ENCODE data around the gene STXBP6. TPM values are rescaled to one million over a fixed set of nuclear protein-coding genes. Genes with fewer than 3 reads are reported as not detected.

The STXBP6 gene
- total RNA-seq, 1 experiment from 2014 or later: 36.9 TPM

DNA sequence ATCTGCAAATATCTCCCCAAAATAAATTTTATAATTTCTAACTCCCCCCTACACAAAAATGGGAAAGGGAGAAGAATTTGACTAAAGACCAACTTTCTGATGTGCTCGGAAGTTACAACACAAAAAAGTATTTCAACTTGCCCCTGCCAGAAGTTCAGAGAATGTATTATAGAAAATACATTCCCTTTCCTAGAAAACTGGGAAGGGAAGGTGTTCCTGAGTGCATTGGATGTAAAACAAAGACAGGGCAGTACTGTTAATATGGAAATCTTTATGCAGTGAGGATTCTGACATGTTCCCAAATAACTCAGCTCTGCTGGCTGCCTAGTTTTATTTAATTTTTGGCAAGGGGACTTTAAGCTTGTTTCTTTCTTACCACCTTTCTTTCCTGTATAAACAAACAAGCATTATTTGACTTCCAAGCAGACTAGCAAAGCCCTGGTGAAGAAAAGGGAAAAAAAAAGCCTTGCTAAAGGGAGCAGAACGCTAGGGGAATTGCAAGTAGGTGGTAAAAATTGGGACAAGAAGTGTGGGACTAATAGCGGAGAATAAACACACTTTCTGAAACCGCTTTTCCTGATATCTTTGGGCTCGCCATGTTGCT lies 124.1 kb downstream of the STXBP6 start:
- DNase-seq (ENCODE audit: extremely low read depth, low read depth): no peak

DNA sequence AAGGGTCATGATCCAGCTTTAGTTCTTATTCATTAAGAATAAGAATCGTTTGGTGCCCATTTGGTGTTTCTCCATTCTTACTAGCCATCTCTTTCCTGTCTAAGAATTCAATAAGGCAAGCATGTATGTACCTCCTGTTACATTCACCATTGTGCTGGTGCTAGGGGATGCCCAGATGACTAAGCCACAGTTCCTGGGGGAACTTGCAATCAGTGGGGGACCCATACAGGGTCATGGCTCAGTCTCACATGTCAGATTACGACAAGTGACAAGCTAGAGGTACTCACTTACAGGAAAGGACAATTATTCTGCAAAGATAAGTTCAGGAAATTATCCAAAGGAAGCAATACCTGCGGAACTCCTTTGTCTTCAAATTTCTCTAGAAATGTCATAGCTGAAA lies 125.4 kb downstream of the STXBP6 start:
- DNase-seq (ENCODE audit: extremely low read depth, low read depth): no peak

DNA sequence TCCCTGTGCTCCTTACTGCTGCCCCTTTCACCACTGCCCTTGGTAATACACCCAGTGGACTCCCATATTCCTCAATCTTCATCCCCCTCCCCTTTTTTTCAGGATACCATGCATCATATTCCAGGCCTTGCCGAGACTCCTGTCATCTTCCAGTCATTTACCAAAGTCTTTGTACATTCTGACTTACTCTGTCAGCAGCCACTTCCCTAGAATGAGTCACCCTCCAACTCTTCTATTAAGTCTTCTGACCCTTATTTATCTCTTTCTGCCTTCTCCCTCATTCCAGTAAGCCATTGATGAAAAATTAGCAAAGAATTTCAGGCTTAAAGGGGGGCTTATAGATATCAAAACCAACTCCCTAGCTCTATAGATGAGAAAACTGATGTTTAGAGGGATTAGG lies 128.0 kb downstream of the STXBP6 start:
- no peak for DNase-seq (ENCODE audit: extremely low read depth, low read depth)

DNA sequence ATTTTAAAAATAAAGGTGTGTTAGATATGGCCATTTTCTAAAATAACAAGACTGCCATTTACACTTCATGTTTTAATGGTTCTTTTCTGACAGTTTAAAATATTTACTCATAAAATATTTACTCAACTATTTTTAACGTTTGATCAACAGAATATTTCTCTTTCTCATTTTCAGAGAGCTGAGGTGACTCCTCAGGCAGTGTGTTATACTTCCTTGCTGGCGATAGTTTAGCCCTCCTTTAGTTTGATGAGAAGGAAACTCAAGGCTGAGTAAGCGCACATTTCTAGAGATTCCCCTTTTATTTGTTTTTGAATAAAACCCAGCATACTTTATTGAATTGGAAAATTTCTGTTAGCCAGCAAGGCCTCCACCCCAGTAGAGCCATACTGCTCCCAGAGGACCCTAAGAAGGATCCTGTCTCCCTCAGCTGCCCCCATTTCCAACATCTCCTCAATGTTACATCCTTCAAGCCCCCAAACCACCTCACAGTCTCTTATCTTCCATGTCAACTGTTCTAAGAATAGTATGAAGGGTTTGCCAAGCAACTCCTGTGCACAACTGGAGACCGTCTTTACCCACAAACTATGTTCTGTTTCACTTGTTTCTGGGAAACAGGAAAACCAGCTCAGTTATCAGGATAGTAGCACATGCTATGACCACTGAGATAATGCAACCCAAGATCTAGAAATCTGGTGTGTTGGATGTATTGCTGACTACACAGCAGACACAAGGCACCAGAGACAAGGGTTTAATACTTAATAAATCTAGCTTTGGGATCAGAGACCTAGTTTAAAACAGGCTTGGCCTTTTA lies 129.5 kb downstream of the STXBP6 start:
- no peak for DNase-seq (ENCODE audit: extremely low read depth, low read depth)

DNA sequence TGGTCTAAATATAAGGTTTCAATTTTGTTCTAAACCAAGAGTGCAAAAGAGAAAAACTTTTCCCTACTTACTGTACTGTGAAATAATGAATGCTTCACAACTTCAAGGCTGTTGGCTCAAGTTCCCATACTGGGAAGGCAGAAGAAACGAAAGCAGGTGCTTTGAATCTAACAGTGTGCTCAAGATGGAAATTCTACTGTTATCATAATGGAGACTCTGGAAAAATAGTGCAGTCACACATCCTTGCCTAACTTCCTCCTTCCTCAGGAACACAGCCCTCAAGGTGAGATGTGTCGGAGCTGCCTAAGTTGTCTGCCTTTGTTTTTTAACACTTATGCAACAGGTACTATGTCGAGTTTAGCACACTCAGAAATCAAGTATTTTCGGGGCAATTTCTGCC lies 131.1 kb downstream of the STXBP6 start:
- no peak for DNase-seq (ENCODE audit: extremely low read depth, low read depth)

DNA sequence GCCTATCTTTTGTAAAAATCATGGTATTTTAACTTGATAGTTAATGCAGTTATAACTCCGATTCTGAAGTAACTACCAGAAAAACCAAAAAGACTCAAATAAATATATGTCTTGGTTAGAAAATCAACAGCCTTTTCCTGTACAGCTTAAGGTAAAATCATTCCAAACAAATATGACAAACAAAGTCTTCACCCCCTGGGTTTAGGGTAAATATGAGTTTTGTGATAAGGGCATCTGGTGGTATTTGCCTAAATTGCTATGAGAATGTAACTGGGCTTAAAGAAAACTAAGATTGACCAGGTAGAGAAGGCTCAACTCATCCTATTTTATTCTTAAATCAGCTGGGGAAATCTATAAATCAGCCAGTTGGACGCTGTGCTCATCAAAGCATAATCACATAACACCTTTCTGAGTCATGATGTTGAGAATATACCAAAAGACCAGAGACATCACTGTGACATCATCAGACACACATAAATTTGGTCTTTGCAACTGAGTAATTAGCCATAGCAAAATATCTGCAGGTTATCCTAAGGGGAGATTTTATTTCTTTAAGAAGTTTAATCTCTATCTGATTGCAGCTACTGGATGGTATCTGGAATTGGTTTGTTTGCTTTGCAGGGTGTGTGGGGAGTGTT lies 133.9 kb downstream of the STXBP6 start:
- no peak for DNase-seq (ENCODE audit: extremely low read depth, low read depth)

DNA sequence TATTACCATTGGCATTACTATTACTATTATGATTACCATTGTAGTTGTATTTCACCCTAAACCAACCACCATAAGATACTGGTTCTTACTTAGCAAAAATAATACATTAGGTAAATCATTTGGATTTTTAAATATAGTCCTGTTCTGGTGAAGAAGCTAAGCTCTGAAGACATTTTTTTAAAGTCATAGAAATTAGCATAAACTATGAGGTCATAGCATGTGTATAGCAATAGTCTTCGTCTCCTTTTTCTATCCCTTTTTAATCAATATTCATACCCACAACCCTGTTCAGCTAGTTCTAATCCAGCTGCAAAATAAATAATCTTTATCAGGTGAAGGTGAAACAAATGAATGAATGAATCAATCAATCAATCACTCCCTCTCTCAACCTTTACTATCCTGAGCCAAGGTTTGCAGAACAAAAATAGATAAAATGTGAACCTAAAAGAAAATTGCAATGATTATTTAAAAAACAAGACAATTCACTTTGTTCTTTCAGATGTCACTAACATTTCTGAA lies 134.5 kb downstream of the STXBP6 start:
- DNase-seq (ENCODE audit: extremely low read depth, low read depth): no peak

DNA sequence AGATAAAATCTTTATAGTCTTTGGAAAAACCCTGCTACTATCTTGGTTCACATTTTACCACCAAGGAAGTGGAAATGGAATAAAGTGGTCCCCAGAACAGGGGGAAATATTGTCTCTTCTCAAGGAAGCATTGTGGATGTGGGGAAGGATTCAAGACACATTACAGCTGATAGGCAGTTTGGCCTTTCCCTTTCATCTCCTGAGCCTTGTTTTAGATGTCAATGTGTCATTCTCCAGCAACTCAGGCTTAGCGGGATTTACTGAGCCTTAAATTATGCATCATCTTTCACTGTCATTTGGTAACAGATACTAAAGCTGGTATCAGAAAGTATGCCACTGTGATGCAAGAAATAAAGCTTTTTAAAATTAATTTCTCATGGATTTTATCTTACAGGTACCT lies 136.2 kb downstream of the STXBP6 start:
- DNase-seq (ENCODE audit: extremely low read depth, low read depth): no peak

DNA sequence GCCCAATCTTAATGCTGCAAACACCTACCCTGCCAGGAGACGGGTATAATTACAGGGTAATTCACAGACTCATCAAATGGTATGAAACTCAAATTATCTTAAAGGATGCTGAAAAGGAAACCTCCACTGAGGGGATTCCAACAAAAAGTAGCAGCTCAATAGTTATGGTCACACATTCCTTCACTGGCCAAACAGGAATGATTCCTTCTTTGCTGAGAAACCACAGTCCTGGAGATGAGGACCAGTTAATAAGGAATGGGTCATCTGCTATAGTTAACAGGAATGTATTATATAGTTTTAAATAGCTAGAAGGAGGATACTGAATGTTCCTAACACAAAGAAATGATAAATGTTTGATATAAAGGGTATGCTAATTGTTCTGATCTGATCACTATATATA lies 136.9 kb downstream of the STXBP6 start:
- no peak for DNase-seq (ENCODE audit: extremely low read depth, low read depth)

DNA sequence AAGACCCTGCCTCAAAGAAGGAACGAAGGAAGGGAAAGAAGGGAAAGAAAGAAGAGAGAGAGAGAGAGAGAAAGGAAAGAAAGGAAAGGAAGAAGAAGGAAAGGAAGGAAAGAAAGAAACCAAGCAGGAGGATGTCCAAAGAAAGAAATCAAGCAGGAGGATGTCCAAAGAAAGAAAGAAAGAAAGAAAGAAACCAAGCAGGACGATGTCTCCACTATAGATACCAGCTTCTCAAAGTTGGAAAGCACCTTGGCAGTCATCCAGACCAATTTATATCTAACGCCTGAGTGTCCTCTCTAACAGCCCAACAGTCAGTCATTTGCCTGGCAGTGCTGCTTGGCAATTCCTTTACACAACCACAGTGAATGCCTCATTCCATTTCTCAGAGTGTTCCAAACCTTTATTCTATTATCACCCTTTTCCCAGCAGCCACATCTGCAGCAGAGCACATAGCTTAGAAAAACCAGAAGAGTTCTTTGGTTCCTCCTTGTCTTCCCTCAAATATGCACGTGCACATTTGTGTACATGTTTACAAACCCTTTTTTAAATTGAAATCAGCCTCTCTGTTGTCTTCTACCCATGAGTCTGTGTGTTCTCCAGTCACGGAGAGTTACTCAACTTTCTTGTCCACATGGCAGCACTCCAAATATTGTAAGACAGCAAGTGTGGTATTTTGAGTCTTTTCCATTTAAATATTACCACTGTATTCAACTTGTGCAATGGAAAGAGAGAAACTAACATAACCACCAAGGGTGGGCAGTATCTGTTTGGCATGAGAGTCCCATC lies 138.4 kb downstream of the STXBP6 start:
- no peak for DNase-seq (ENCODE audit: extremely low read depth, low read depth)

DNA sequence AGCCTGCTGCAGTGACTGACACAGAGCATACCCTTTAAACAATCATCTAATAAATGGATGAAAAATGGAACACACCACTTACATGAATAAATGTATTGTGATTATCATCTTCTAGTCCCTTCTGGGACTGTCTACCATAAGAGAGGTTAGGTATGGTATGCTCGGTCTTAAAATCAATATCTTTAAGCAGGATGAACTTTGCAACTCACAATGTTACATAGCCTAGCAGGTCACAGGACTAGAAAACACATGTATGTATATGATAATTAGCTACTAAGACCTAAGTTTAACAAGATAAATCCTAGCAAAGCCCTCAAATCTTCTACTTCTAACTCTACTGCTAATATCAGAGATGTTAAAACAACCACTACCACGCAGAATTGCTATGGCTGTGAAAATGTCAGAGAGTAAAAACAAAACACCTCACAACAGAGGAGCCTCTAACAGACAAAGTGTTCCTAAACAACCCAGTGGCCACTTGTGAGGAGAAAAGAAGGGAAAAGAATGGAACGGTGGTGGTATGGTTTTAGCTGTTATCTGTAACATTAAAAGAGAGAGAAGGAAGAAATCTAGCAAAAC lies 139.4 kb downstream of the STXBP6 start:
- no peak for DNase-seq (ENCODE audit: extremely low read depth, low read depth)

DNA sequence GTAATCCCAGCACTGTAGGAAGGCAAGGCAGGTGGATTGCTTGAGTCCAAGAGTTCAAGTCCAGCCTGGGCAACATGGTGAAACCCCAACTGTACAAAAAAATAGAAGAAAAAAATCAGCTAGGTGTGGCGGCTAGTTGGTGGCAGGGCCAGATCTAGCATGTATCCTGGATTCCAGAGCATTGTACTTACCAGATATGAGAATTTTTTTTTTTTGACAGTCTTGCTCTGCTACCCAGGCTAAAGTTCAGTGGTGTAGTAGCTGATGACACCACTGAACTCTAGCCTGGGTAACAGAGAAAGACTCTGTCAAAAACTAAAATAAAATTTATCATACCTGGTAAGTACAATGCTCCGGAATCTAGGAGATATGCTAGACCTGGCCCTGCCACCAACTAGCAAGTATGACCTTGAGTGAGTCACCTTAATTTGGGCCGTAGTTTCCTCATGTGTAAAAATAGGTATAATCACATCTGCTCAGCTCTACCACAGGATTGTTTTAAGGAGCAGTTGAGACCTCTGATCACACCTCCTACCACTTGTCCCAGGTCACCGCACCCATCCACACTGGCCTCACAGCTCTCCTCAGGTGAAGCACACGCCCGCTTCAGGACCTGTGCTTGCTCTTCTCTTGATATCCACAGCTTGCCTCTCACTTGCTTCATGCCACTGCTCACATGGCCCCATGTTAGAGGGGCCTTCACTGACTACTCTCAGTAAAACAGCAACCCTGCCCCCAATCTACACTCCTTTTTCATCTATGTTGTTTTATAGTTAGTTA lies 140.2 kb downstream of the STXBP6 start:
- no peak for DNase-seq (ENCODE audit: extremely low read depth, low read depth)

DNA sequence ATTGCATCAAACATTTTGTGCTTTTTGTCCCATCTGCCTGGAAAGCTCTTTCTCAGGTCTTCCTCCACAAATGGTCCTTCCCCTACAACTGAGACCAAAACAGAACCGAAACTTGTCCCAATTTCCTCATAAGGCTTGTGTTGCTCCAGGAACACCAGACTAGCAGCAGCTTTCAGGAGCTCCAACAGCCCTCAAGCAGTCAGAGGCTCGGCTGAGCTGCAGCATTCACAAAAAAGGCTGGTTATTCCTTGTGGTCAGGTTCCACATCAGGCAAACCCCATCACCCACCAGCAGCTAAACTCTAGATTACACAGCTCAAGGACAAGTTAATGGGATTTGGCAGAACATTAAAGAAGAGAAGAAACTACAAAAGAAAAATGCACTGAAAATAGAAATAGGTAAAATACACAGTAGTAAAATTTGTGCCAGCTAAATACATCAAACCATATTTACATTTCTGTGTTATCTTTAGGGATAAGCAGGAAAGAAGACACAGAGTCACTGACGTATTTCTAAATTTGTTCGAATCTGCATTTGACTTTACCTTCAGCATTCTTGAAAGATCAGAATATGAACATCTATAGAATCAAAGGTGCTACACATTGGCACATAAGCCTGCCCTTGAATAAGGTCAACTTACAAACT lies 141.2 kb downstream of the STXBP6 start:
- DNase-seq (ENCODE audit: extremely low read depth, low read depth): no peak

DNA sequence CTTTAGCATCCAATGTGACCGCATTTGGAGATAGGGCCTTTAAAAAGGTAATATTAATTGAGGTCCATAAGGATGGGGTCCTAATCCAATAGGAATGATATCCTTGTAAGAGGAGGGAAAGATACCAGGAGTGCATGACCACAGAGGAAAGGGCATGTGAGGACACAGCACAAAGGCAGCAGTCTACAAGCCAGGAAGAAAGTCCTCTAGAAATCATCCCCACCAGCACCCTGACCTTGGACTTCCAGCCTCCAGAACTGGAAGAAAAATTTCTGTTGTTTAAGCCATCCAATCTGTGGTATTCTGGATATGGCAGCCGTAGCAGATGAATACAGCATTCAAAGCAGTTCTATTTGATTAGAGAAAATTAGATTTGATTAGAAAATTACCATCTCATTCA lies 145.4 kb downstream of the STXBP6 start:
- DNase-seq (ENCODE audit: extremely low read depth, low read depth): no peak

DNA sequence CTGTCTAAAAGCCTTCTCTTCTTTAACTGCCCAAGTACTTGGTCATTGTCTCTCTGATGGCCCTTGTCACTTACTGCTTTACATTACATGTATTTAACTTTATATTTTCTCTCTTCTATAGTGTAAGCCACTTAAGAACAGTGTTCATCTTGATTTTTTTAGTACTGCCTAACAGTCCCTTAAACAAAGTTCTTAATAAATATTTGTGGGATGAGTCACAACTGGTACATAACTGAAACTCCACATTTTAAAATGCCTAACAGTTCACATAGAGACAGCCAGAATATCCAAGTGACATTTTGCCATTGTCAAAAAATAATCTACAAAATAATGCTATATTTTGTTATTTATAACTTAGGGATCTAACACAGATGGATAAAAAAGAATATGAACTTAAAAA lies 146.6 kb downstream of the STXBP6 start:
- no peak for DNase-seq (ENCODE audit: extremely low read depth, low read depth)

DNA sequence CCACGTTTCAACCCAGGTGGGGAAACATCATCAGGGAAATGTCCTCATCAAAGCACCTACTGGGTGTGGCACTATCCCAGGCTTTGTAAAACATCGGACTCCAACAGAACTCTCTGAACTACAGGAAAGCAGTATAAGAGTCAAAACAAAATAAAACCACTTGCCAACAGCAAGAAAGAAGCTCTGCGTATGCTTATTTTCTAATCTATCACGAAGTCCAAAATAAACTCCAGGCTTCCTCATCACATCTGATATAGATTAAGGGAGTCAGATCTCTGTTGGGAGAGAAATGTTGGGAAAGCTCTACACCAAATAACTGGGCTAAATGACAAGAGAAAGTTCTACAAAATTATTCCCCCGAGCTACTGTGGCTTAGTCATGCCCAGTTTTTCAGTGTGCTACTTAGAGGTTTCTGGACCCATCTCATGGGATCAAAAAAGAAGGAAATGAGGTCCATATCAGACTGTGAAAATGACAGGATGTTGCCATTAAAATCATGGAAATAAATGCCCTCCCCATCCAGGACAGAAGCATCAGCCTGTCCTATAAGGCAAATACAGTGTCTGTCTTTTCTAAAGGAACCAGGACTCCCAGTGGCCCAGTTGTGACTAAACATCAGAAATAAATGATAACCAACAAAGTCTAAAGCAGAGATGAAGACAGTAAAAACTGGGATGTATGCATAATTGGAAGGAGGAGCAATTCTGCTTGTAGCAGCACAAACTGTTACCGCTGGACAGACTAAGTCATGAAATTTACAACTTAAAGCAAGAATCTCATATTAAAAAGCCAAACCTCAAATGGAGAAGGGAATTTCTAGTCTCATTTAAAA lies 149.5 kb downstream of the STXBP6 start:
- DNase-seq (ENCODE audit: extremely low read depth, low read depth): no peak

DNA sequence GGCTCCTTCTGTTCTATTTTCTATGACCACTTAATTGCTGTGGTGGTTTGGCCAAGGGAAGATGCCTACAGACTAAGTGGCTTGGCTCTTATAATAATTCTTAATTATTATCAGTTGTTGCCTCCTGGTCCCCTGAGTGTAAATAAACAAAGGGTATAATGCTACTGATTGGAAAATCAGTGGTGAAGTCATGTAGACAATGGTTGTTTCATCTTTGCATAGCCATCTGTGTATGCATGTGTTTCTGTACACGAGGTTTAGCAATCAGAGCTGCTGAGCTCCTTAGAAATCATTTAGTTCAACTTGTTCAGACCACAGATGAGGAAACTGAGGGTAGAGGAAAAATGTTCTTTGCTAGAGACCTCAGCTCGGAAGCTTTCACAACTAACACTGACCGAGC lies 152.2 kb downstream of the STXBP6 start:
- DNase-seq (ENCODE audit: extremely low read depth, low read depth): no peak

DNA sequence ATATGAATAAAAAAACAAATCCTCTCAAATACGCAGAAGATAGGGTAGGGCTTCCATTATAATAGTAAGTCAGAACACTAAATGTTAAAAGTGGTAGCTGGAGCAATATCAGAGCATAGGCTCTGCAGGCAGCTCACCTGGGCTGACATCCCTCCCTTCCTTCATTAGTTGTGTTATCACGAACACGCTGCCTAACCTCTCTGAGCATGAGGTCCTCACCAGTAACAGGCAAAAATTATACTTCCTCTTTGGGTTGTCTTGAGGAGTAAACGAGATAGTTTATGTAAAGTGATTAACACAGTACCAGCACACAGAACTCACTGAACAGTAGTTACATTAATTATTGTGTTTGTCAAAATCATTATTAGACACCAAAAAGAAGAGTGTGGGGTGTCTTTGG lies 154.3 kb downstream of the STXBP6 start:
- no peak for DNase-seq (ENCODE audit: extremely low read depth, low read depth)

DNA sequence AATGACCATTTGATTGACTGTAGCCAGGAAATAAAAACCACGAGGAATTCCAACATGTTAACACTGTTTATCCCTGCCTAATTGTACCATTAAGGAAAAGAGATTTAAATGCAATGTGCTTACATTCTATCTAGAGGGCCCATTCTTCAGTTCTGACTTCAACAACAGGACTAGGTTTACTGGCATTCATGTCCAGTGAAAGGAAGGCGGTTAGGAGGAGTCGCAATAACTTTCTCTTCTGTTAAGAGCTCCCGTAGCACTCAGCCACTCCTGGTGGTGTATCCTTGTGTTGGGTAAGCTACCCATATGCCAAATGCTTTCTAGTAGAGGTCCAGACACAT lies 154.7 kb downstream of the STXBP6 start:
- DNase-seq (ENCODE audit: extremely low read depth, low read depth): no peak

Data from NCI-H460 (cell line).